DMS153 treated with DMSO at 0.1 percent for 48 hours (cell line): ENCODE results near the gene CDH4.
A peak's percentile ranks its signal among the peaks of the same experiment; 100 is the strongest.

ENCODE experiments used
- DNase-seq: peaks from one replicate; lab custom pipeline; 2025; ENCODE audit not compliant: unreplicated experiment; lab: John Stamatoyannopoulos, UW

Gene CDH4

GRCh38 chr20:61880706-61881105 lies 628.6 kb downstream of the CDH4 start:
- no peak for DNase-seq

- no peak for DNase-seq
These were observed 629.4 kb downstream of the CDH4 start for GRCh38 chr20:61881416-61881815.

- no peak for DNase-seq
These were observed 629.8 kb downstream of the CDH4 start for GRCh38 chr20:61881861-61882260.

- no peak for DNase-seq
These were observed 630.9 kb downstream of the CDH4 start for GRCh38 chr20:61882716-61883615.

GRCh38 chr20:61883857-61884393 lies 631.9 kb downstream of the CDH4 start:
- no peak for DNase-seq

- no peak for DNase-seq
These were observed 632.7 kb downstream of the CDH4 start for GRCh38 chr20:61884571-61885389.

- no peak for DNase-seq
These were observed 634.0 kb downstream of the CDH4 start for GRCh38 chr20:61885759-61886715.

GRCh38 chr20:61886721-61887595 lies 634.9 kb downstream of the CDH4 start:
- DNase-seq: peak; percentile 14

GRCh38 chr20:61887596-61888093 lies 635.6 kb downstream of the CDH4 start:
- DNase-seq: no peak

- DNase-seq: no peak
These were observed 636.2 kb downstream of the CDH4 start for GRCh38 chr20:61888101-61888865.

GRCh38 chr20:61889659-61890058 lies 637.6 kb downstream of the CDH4 start:
- DNase-seq: no peak

- no peak for DNase-seq
These were observed 638.1 kb downstream of the CDH4 start for GRCh38 chr20:61890210-61890609.

GRCh38 chr20:61891476-61891875 lies 639.4 kb downstream of the CDH4 start:
- DNase-seq: no peak

- no peak for DNase-seq
These were observed 640.0 kb downstream of the CDH4 start for GRCh38 chr20:61891916-61892649.

- DNase-seq: no peak
These were observed 643.0 kb downstream of the CDH4 start for GRCh38 chr20:61895016-61895415.

GRCh38 chr20:61895686-61896057 lies 643.6 kb downstream of the CDH4 start:
- DNase-seq: no peak

GRCh38 chr20:61896058-61896961 lies 644.2 kb downstream of the CDH4 start:
- DNase-seq: no peak
